HepG2 (cell line): ENCODE results near the gene UROS. TPM values are rescaled to one million over a fixed set of nuclear protein-coding genes. Genes with fewer than 3 reads are reported as not detected.

Source experiments
- ATAD3A ChIP-seq: sonication (generic); formaldehyde crosslinking; IDR thresholded peaks from 2 replicates; pipeline ENCODE4 v1.4.0; 2020; ENCODE audit warnings: missing genetic modification reagents
- BORCS8-MEF2B ChIP-seq: sonication (generic); formaldehyde crosslinking; IDR thresholded peaks from 2 replicates; pipeline ENCODE4 v1.8.0; 2022; ENCODE audit warnings: mild to moderate bottlenecking, missing genetic modification reagents
- EEA1 ChIP-seq: sonication (generic); formaldehyde crosslinking; IDR thresholded peaks from 2 replicates; pipeline ENCODE4 v1.5.1; 2020; ENCODE audit warnings: mild to moderate bottlenecking, missing genetic modification reagents, borderline replicate concordance
- EED ChIP-seq: sonication (generic); formaldehyde crosslinking; IDR thresholded peaks from 2 replicates; pipeline ENCODE4 v1.5.0; 2020; ENCODE audit warnings: mild to moderate bottlenecking, missing genetic modification reagents
- HNRNPL ChIP-seq: fragments of 200-400 bp; formaldehyde crosslinking; IDR thresholded peaks from 2 replicates; pipeline ENCODE4 v1.6.1; 2017; ENCODE audit warnings: mild to moderate bottlenecking, low read depth, low read length
- KLF13 ChIP-seq: sonication (generic); formaldehyde crosslinking; IDR thresholded peaks from 2 replicates; pipeline ENCODE4 v1.4.0; 2020; ENCODE audit warnings: mild to moderate bottlenecking, missing genetic modification reagents
- MBNL3 ChIP-seq: fragments of 250-450 bp; sonication (Bioruptor Pico); conservative IDR thresholded peaks from 2 replicates; pipeline ENCODE4 v1.8.0; 2022; ENCODE audit warnings: mild to moderate bottlenecking, inconsistent platforms
- SATB2 ChIP-seq: sonication (generic); formaldehyde crosslinking; IDR thresholded peaks from 2 replicates; pipeline ENCODE4 v1.5.0; 2020; ENCODE audit warnings: missing genetic modification reagents
- SIX4 ChIP-seq: sonication (generic); formaldehyde crosslinking; IDR thresholded peaks from 2 replicates; pipeline ENCODE4 v1.4.0; 2020; ENCODE audit warnings: missing genetic modification reagents
- U2AF2 ChIP-seq: fragments of 200-400 bp; formaldehyde crosslinking; IDR thresholded peaks from 2 replicates; pipeline ENCODE4 v1.6.1; 2017; ENCODE audit warnings: low read depth, mild to moderate bottlenecking, low read length
- XBP1 ChIP-seq: sonication (generic); formaldehyde crosslinking; IDR thresholded peaks from 2 replicates; pipeline ENCODE4 v1.5.0; 2020; ENCODE audit warnings: missing genetic modification reagents
- ZNF446 ChIP-seq: sonication (generic); formaldehyde crosslinking; IDR thresholded peaks from 2 replicates; pipeline ENCODE4 v1.5.0; 2020; ENCODE audit warnings: mild to moderate bottlenecking, missing genetic modification reagents
- ZNF468 ChIP-seq: sonication (generic); formaldehyde crosslinking; IDR thresholded peaks from 2 replicates; pipeline ENCODE4 v1.8.0; 2022; ENCODE audit warnings: mild to moderate bottlenecking, moderate library complexity, missing genetic modification reagents
- ZNF768 ChIP-seq: sonication (generic); formaldehyde crosslinking; IDR thresholded peaks from 2 replicates; pipeline ENCODE4 v1.4.0; 2020; ENCODE audit warnings: missing genetic modification reagents
- polyA plus RNA-seq, 8 experiments: library from polyadenylated mRNA; depleted of rRNA in 3 of 8; stranded (reverse) in 7 of 8; unstranded in 1 of 8; fragments of >200 nt; fragmentation: Illumina TruSeq in 4 of 8; extraction: Trizol in 4 of 8; gene quantifications; 2 replicates each; pipeline versions ENCODE4 v1.2.1 to v1.2.3, GENCODE V29; 2011 to 2016; ENCODE audit warnings: low read depth in 4 of 8, missing spikeins in 1 of 8, mixed read lengths in 1 of 8; ENCODE audit not compliant: insufficient read depth in 1 of 8
- total RNA-seq, 5 experiments: library from RNA; depleted of rRNA; stranded (reverse); fragments of >200 nt; fragmentation: Illumina TruSeq; extraction: Trizol; gene quantifications; 2 replicates each; pipeline ENCODE4 v1.2.3, GENCODE V29; 2016; ENCODE audit warnings: low read depth in 1 of 5
- TF ChIP-seq, protein P1 (sequence below): sonication (generic); formaldehyde crosslinking; IDR thresholded peaks from 2 replicates; pipeline ENCODE4 v1.9.0; 2021; ENCODE audit warnings: mild to moderate bottlenecking, missing genetic modification reagents
- TF ChIP-seq, protein P2 (sequence below): IDR thresholded peaks from 2 replicates; pipeline ENCODE4 v1.6.1; 2016; ENCODE audit warnings: mild to moderate bottlenecking, missing biosample characterization, missing genetic modification reagents
- TF ChIP-seq, protein P3 (sequence below): sonication (generic); formaldehyde crosslinking; IDR thresholded peaks from 2 replicates; pipeline ENCODE4 v1.4.0; 2020; ENCODE audit warnings: missing genetic modification reagents, mild to moderate bottlenecking, borderline replicate concordance
- TF ChIP-seq, protein P4 (sequence below): IDR thresholded peaks from 2 replicates; pipeline ENCODE4 v1.6.1; 2016; ENCODE audit warnings: low read depth

The UROS gene
- total and polyA plus RNA-seq, 2 of the 13 experiments (the other 11 are each of a cell fraction or from before 2014, with no cell fraction given): 14.8 to 49.9 TPM

DNA sequence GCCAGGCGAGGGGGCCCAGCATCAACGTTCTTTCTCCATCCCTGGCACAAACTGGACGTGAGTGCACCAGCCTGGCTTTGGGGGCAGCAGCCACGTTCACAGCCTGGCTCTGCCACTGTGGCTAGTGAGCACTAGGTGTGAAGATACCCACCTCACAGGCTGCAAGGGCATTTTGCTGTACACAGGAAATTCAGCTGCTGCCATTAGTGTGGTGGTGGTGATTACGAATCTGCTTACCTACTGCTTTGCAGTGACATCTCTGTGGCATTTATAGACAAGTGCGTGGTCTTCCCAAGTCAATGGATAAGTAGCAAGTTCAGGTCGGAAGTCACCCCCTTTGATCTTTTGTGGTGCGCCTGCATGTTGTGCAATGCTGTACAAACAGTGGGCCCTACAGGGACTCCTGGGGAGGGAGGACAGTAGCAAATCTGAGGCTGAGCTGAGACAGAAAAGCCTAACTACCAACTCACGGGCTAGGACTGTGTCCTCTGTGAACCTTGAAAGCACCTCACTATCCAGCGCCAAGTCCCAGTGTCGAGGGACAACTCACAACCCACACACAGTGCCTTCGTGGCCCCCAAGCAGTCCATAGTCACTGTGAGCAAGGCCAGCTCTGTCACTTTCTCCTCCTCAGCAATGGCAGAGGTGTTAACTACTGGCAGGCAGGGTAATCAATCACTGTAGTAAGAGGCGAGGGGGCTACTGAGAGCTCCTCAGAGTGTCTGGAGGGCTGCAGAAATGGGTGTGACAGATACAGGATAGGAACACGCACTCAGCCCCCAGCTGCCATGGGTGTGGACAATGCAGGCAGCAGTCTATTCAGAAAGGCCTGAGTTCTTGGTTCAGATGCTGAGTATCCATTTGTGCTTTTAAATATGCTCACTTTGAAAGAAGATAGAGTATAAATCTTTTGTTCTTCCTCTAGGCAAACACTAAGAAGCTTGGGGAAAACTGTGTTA, 30.4 kb downstream of the UROS start (continued):
- TF ChIP-seq, protein P1, sequence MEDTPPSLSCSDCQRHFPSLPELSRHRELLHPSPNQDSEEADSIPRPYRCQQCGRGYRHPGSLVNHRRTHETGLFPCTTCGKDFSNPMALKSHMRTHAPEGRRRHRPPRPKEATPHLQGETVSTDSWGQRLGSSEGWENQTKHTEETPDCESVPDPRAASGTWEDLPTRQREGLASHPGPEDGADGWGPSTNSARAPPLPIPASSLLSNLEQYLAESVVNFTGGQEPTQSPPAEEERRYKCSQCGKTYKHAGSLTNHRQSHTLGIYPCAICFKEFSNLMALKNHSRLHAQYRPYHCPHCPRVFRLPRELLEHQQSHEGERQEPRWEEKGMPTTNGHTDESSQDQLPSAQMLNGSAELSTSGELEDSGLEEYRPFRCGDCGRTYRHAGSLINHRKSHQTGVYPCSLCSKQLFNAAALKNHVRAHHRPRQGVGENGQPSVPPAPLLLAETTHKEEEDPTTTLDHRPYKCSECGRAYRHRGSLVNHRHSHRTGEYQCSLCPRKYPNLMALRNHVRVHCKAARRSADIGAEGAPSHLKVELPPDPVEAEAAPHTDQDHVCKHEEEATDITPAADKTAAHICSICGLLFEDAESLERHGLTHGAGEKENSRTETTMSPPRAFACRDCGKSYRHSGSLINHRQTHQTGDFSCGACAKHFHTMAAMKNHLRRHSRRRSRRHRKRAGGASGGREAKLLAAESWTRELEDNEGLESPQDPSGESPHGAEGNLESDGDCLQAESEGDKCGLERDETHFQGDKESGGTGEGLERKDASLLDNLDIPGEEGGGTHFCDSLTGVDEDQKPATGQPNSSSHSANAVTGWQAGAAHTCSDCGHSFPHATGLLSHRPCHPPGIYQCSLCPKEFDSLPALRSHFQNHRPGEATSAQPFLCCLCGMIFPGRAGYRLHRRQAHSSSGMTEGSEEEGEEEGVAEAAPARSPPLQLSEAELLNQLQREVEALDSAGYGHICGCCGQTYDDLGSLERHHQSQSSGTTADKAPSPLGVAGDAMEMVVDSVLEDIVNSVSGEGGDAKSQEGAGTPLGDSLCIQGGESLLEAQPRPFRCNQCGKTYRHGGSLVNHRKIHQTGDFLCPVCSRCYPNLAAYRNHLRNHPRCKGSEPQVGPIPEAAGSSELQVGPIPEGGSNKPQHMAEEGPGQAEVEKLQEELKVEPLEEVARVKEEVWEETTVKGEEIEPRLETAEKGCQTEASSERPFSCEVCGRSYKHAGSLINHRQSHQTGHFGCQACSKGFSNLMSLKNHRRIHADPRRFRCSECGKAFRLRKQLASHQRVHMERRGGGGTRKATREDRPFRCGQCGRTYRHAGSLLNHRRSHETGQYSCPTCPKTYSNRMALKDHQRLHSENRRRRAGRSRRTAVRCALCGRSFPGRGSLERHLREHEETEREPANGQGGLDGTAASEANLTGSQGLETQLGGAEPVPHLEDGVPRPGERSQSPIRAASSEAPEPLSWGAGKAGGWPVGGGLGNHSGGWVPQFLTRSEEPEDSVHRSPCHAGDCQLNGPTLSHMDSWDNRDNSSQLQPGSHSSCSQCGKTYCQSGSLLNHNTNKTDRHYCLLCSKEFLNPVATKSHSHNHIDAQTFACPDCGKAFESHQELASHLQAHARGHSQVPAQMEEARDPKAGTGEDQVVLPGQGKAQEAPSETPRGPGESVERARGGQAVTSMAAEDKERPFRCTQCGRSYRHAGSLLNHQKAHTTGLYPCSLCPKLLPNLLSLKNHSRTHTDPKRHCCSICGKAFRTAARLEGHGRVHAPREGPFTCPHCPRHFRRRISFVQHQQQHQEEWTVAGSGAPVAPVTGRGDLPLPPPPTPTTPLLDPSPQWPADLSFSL (CRISPR knock-in tag): peak; percentile 44; the same call in 1 of the 2 replicates
- TF ChIP-seq ATAD3A (CRISPR knock-in tag): no peak
- TF ChIP-seq EED (CRISPR knock-in tag): no peak
- peak; percentile 65; the same call in 1 of the 2 replicates for TF ChIP-seq SIX4 (CRISPR knock-in tag)
- no peak for TF ChIP-seq KLF13 (CRISPR knock-in tag)
- no peak for TF ChIP-seq U2AF2
- 0 out of 2 replicates have a peak, but pooled peaks have one; percentile 55 for TF ChIP-seq HNRNPL
- no peak for TF ChIP-seq XBP1
- TF ChIP-seq SATB2 (CRISPR knock-in tag): no peak
- no peak for TF ChIP-seq MBNL3
- TF ChIP-seq BORCS8-MEF2B: peak; percentile 63; the same call in 1 of the 2 replicates
- no peak for TF ChIP-seq ZNF468 (CRISPR knock-in tag)
- TF ChIP-seq, protein P2, sequence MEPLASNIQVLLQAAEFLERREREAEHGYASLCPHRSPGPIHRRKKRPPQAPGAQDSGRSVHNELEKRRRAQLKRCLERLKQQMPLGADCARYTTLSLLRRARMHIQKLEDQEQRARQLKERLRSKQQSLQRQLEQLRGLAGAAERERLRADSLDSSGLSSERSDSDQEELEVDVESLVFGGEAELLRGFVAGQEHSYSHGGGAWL (CRISPR knock-in tag): no peak
- no peak for TF ChIP-seq EEA1 (CRISPR knock-in tag)
- TF ChIP-seq ZNF768 (CRISPR knock-in tag): peak; percentile 29; the same call in 1 of the 2 replicates
- TF ChIP-seq, protein P3, sequence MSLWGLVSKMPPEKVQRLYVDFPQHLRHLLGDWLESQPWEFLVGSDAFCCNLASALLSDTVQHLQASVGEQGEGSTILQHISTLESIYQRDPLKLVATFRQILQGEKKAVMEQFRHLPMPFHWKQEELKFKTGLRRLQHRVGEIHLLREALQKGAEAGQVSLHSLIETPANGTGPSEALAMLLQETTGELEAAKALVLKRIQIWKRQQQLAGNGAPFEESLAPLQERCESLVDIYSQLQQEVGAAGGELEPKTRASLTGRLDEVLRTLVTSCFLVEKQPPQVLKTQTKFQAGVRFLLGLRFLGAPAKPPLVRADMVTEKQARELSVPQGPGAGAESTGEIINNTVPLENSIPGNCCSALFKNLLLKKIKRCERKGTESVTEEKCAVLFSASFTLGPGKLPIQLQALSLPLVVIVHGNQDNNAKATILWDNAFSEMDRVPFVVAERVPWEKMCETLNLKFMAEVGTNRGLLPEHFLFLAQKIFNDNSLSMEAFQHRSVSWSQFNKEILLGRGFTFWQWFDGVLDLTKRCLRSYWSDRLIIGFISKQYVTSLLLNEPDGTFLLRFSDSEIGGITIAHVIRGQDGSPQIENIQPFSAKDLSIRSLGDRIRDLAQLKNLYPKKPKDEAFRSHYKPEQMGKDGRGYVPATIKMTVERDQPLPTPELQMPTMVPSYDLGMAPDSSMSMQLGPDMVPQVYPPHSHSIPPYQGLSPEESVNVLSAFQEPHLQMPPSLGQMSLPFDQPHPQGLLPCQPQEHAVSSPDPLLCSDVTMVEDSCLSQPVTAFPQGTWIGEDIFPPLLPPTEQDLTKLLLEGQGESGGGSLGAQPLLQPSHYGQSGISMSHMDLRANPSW (CRISPR knock-in tag): peak; percentile 88
- no peak for TF ChIP-seq ZNF446 (CRISPR knock-in tag)
- TF ChIP-seq, protein P4, sequence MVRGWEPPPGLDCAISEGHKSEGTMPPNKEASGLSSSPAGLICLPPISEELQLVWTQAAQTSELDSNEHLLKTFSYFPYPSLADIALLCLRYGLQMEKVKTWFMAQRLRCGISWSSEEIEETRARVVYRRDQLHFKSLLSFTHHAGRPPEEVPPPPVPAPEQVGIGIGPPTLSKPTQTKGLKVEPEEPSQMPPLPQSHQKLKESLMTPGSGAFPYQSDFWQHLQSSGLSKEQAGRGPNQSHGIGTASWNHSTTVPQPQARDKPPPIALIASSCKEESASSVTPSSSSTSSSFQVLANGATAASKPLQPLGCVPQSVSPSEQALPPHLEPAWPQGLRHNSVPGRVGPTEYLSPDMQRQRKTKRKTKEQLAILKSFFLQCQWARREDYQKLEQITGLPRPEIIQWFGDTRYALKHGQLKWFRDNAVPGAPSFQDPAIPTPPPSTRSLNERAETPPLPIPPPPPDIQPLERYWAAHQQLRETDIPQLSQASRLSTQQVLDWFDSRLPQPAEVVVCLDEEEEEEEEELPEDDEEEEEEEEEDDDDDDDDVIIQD (CRISPR knock-in tag): peak; percentile 89; the same call in 1 of the 2 replicates
